ENCODE results near the gene GRID2IP.

GRCh38 chr7:6579446-6579845 lies 28.2 kb upstream of the GRID2IP start:
- TF ChIP-seq ZKSCAN8 (CRISPR knock-in tag; IDR thresholded peaks at IDR 0.05; ENCODE audit: borderline replicate concordance) (no peak), CREB1 (IDR thresholded peaks at IDR 0.05) (no peak), CREB1 (CRISPR knock-in tag; IDR thresholded peaks at IDR 0.05) (no peak), ZBTB26 (CRISPR knock-in tag; IDR thresholded peaks at IDR 0.05; ENCODE audit: borderline replicate concordance) (no peak), ZNF790 (CRISPR knock-in tag; IDR thresholded peaks at IDR 0.05; ENCODE audit: borderline replicate concordance) (no peak), FOXK1 (CRISPR knock-in tag; IDR thresholded peaks at IDR 0.05; ENCODE audit: borderline replicate concordance, low read depth) (no peak), MAX (IDR thresholded peaks at IDR 0.05) (no peak), RFXAP (CRISPR knock-in tag; IDR thresholded peaks at IDR 0.05; ENCODE audit: borderline replicate concordance) (no peak), POLR2A (IDR thresholded peaks at IDR 0.05; ENCODE audit: insufficient read depth in 1 of 2, low read depth in 2 of 2, low read length in 2 of 2) (no peak), FOXP1 (IDR thresholded peaks at IDR 0.05) (no peak), FOXP1 (CRISPR knock-in tag; IDR thresholded peaks at IDR 0.05) (no peak)
